Measurements from ENCODE around the gene TUBB8. TPM values are rescaled to one million over a fixed set of nuclear protein-coding genes. Genes with fewer than 3 reads are reported as not detected.

Gene TUBB8
- total and polyA plus RNA-seq, 2 of the 4 experiments (the other 2 are of a cell fraction) = 0.07 TPM; not detected in 1

GRCh38 chr10:83930-84530 lies 34.9 kb upstream of the TUBB8 start:
- no peak for ATAC-seq (ENCODE audit: low read depth)
- no peaks in the 10 kb centered on the region for H3K36me3 ChIP-seq (ENCODE audit: control insufficient read depth, insufficient read depth, low read length)
- dilution Hi-C loops (cut with HindIII; ENCODE audit: low sequenced_read_pairs, unreplicated experiment) = no loop called here

More at GRCh38 chr10:83930-84530, 34.9 kb upstream of the TUBB8 start:
- Histone ChIP-seq H2AK9ac (replicated peaks; ENCODE audit: low read depth, low read length, poor library complexity) (no peak overlapping the region), H2BK120ac (ENCODE audit: low read depth, low read length) (no peak overlapping the region), H3K9me3 (ENCODE audit: control insufficient read depth, insufficient read depth, low read length) (no peaks in the 10 kb centered on the region), H3K9me1 (ENCODE audit: insufficient read depth, low read length) (no peaks in the 10 kb centered on the region), H2AFZ (replicated peaks; ENCODE audit: low read length, poor library complexity) (no peak overlapping the region), H4K8ac (ENCODE audit: low read depth in 2 of 2, low read length in 2 of 2) (no peak overlapping the region), H4K91ac (ENCODE audit: insufficient read depth, low read depth, low read length) (no peak overlapping the region), H3K56ac (ENCODE audit: extremely low read depth, insufficient read depth, low read length) (no peak overlapping the region), H3K27ac (ENCODE audit: insufficient read depth, low read length) (no peak overlapping the region), H2BK20ac (ENCODE audit: low read depth, low read length) (no peak overlapping the region), H3K4me2 (ENCODE audit: low read depth, low read length) (no peak overlapping the region), H4K5ac (ENCODE audit: low read depth, low read length) (no peak overlapping the region), H2AK5ac (ENCODE audit: low read depth, low read length) (no peak overlapping the region), H3K9ac (ENCODE audit: low read depth, low read length) (no peak overlapping the region), H4K20me1 (ENCODE audit: insufficient read depth, low read length) (no peaks in the 10 kb centered on the region), H2BK15ac (ENCODE audit: low read depth, low read length) (no peak overlapping the region), H3K4me3 (ENCODE audit: insufficient read depth, low read depth, low read length) (no peak overlapping the region), H3K27me3 (ENCODE audit: control insufficient read depth, insufficient read depth, low read length) (peaks cover 22% of the 10 kb centered on the region), H3K4ac (ENCODE audit: low read depth, low read length) (no peak overlapping the region), H3K18ac (ENCODE audit: low read depth, low read length) (no peak overlapping the region), H2BK5ac (ENCODE audit: low read depth, low read length, poor library complexity, severe bottlenecking) (no peak overlapping the region), H3K4me1 (ENCODE audit: control insufficient read depth, insufficient read depth, low read length) (no peaks in the 10 kb centered on the region), H3K79me1 (ENCODE audit: low read depth in 1 of 2, low read length in 2 of 2) (no peaks in the 10 kb centered on the region), H3K14ac (replicated peaks; ENCODE audit: low read depth, low read length) (no peak overlapping the region), H3K23ac (ENCODE audit: low read depth, low read length) (no peak overlapping the region)
- BruUV-seq (replicated peaks) = no TSS peak
- CTCF ChIA-PET = interaction anchor here (1.0 kb wide), 1 partner anchor 8 kb away, joined by 3 read pairs; no protein-coding TSS in a partner anchor
- intact Hi-C loops (cut with micrococcal nuclease) = no loop called here
- TF ChIP-seq CEBPB (IDR thresholded peaks at IDR 0.05; ENCODE audit: low read depth, low read length) (no peak), RFX5 (IDR thresholded peaks at IDR 0.05; ENCODE audit: low read depth, low read length) (no peak), RAD21 (IDR thresholded peaks at IDR 0.05; ENCODE audit: low read length) (no peak), ELK1 (IDR thresholded peaks at IDR 0.05; ENCODE audit: borderline replicate concordance, low read depth, low read length) (no peak), FOS (IDR thresholded peaks at IDR 0.05; ENCODE audit: low read depth, low read length) (no peak), MAZ (IDR thresholded peaks at IDR 0.05; ENCODE audit: borderline replicate concordance, low read depth, low read length) (no peak), BHLHE40 (IDR thresholded peaks at IDR 0.05; ENCODE audit: low read depth, low read length) (no peak), POLR2A (IDR thresholded peaks at IDR 0.05; ENCODE audit: low read depth, low read length) (no peak), USF2 (IDR thresholded peaks at IDR 0.05; ENCODE audit: low read depth, low read length) (no peak), NFE2L2 (IDR thresholded peaks at IDR 0.05; ENCODE audit: low read depth, low read length) (no peak), CHD1 (IDR thresholded peaks at IDR 0.05; ENCODE audit: low read depth, low read length) (no peak), MAFK (IDR thresholded peaks at IDR 0.05; ENCODE audit: low read depth, low read length) (no peak)
- POLR2A ChIA-PET (ENCODE audit: unreplicated experiment) = no interaction called here
- WGBS, 2 experiments (ENCODE audit: extremely low coverage in 2 of 2, insufficient read length in 1 of 2) = no CpG with 5 or more reads among the region's 9 CpGs
- in situ Hi-C loops (cut with MboI; ENCODE audit: low sequenced_read_pairs) = no loop called here
- DNase-seq = no peak
